Tibial artery (tissue), 4 donors: ENCODE measurements around the gene SOST.

Source experiments
- DNase-seq, 2 donors: peaks; one replicate each; pipeline ENCODE4 v3.0.0-alpha.2; 2019
- H3K27ac ChIP-seq, 2 donors: fragments of 200-600 bp; sonication (generic) in 1 of 2; 1 replicate in 1 of 2; 2 replicates in 1 of 2; pipeline ENCODE4 v1.5.1; 2018 to 2019; ENCODE audit warnings: mild to moderate bottlenecking in 1 of 2
- H3K27me3 ChIP-seq, 2 donors: fragments of 200-600 bp; sonication (generic) in 1 of 2; one replicate each; pipeline versions ENCODE4 v1.5.1 to v1.6.0; 2016 to 2019
- H3K36me3 ChIP-seq, 3 donors: fragments of 200-600 bp; sonication (generic) in 2 of 3; one replicate each; pipeline ENCODE4 v1.5.1; 2016 to 2019; ENCODE audit warnings: mild to moderate bottlenecking in 2 of 3
- H3K4me1 ChIP-seq, 4 donors: fragments of 200-600 bp; sonication (generic) in 2 of 4; 1 replicate in 3 of 4; 2 replicates in 1 of 4; pipeline ENCODE4 v1.5.1; 2016 to 2019
- H3K4me3 ChIP-seq, 2 donors: fragments of 200-600 bp; sonication (generic) in 1 of 2; 1 replicate in 1 of 2; 2 replicates in 1 of 2; pipeline ENCODE4 v1.5.1; 2018 to 2019; ENCODE audit warnings: mild to moderate bottlenecking in 2 of 2
- H3K9me3 ChIP-seq, 3 donors: fragments of 200-600 bp; sonication (generic) in 1 of 3; one replicate each; pipeline ENCODE4 v1.5.1; 2016 to 2019
- CTCF ChIP-seq, 2 experiments: fragments of 200-600 bp in 1 of 2; fragments of 450-650 bp in 1 of 2; IDR thresholded peaks; one replicate each; pipeline ENCODE4 v1.5.1; 2017 to 2019; ENCODE audit warnings: antibody characterized with exemption in 2 of 2, mild to moderate bottlenecking in 1 of 2, moderate library complexity in 1 of 2
- intact Hi-C: fragments of 100-400 bp; cut with DNase I; formaldehyde crosslinking; loops from one replicate; pipeline ENCODE4 v1.15.0; 2023; ENCODE audit warnings: low total_unique reads

The SOST gene

GRCh38 chr17:43758497-43759174, at the start of gene SOST:
SOST (minus strand) TSS chr17:43758791; CDS start chr17:43758741, 50 bp downstream.
- peak in 1 of 2 donors; percentile 76 for DNase-seq
- Histone ChIP-seq H3K27me3 (no peaks in the 10 kb centered on the region), H3K4me3 (peak within 1 kb of the TSS; percentile 17 to 18), H3K4me1 (peaks cover 8 to 70% (median 38%) of the 10 kb centered on the region in 4 donors), H3K36me3 (no peaks in the 10 kb centered on the region), H3K27ac (peak within 1 kb of the TSS; percentile 61 to 76), H3K9me3 (no peaks in the 10 kb centered on the region)
- intact Hi-C loops: loop anchor here (2.0 kb wide), 1 partner anchor 64 kb away; no protein-coding TSS in a partner anchor
- no peak for TF ChIP-seq CTCF (IDR thresholded peaks at IDR 0.05)

DNA sequence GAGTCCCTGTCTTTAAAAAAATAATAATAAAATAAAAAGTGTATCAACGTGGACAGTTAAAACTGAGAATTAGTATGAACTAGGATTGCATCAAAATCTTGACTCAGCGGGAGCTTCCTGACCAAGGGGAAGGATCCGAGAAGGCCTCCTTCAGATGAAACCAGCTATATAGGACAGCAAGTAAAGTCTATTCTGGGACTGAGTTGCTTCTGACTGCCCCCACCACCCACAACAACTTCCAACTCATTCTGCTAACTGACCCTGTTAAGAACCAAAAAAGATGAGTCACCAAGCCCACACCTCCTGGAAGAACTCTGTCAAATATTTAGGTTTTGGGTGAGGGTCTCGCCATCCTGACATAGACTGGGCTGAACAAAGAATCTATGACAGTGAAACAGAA, 49.5 kb upstream of the SOST start:
- TF ChIP-seq CTCF (IDR thresholded peaks at IDR 0.05): no peak
- no peak overlapping the region for H3K27ac ChIP-seq
- no peaks in the 10 kb centered on the region for H3K4me1 ChIP-seq
- H3K4me3 ChIP-seq: no peak overlapping the region
- no peaks in the 10 kb centered on the region for H3K9me3 ChIP-seq
- H3K27me3 ChIP-seq: no peaks in the 10 kb centered on the region
- peaks cover 26 to 58% (median 31%) of the 10 kb centered on the region in 3 donors for H3K36me3 ChIP-seq
- intact Hi-C loops: no loop called here
- DNase-seq: no peak

DNA sequence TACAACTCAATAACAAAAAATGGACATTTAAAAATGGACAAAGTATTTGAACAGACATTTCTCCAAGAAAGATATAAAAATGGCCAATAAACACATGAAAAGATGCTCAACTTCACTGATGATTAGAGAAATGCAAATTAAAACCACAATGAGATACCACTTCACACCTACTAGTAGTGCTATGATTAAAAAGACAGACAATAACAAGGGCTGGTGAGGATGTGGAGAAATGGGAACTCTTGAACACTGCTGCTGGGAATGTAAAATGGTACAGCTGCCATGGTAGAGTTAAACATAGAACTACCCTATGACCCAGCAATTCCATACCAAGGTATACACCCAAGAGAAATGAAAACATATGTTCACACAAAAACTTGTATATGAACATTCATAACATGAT, 46.5 kb upstream of the SOST start:
- peaks cover 9 to 39% (median 28%) of the 10 kb centered on the region in 3 donors for H3K36me3 ChIP-seq
- no peak overlapping the region for H3K27ac ChIP-seq
- no peaks in the 10 kb centered on the region for H3K4me1 ChIP-seq
- H3K27me3 ChIP-seq: no peaks in the 10 kb centered on the region
- DNase-seq: no peak
- H3K4me3 ChIP-seq: no peak overlapping the region
- TF ChIP-seq CTCF (IDR thresholded peaks at IDR 0.05): no peak
- intact Hi-C loops: no loop called here
- no peaks in the 10 kb centered on the region for H3K9me3 ChIP-seq

- Histone ChIP-seq H3K4me3 (no peak overlapping the region), H3K36me3 (peaks cover 5 to 27% (median 27%) of the 10 kb centered on the region in 3 donors), H3K27ac (no peak overlapping the region), H3K9me3 (no peaks in the 10 kb centered on the region), H3K27me3 (no peaks in the 10 kb centered on the region), H3K4me1 (no peaks in the 10 kb centered on the region)
- TF ChIP-seq CTCF (IDR thresholded peaks at IDR 0.05): no peak
- intact Hi-C loops: no loop called here
- DNase-seq: no peak
Observed at GRCh38 chr17:43803758-43804157, 45.2 kb upstream of the SOST start.

DNA sequence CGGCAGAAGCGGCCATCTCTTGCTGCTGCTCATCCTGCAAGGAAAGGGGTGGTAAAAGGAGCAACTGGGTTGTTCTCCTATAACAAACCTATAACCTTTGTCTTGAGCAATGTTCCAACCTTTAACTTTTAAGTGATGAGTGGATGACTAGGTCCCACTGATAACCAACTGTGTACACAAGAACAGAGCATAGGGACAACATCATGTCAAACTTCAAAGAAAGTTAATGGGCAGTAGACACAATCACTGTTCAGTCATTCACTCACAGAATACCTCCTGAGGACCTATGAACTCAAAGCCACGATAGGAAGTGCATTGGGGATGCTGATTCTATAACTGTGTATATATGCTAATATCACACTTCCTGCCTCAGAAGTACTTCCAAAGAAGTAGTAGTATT, 43.3 kb upstream of the SOST start:
- intact Hi-C loops: no loop called here
- no peak for DNase-seq
- no peaks in the 10 kb centered on the region for H3K9me3 ChIP-seq
- TF ChIP-seq CTCF (IDR thresholded peaks at IDR 0.05): no peak
- H3K4me3 ChIP-seq: no peak overlapping the region
- no peak overlapping the region for H3K27ac ChIP-seq
- H3K36me3 ChIP-seq: peaks cover 3 to 21% (median 19%) of the 10 kb centered on the region in 3 donors
- no peaks in the 10 kb centered on the region for H3K27me3 ChIP-seq
- no peaks in the 10 kb centered on the region for H3K4me1 ChIP-seq
